Endothelial cell of umbilical vein (primary cell): Measurements from ENCODE around the gene NSD1. TPM values are rescaled to one million over a fixed set of nuclear protein-coding genes. Genes with fewer than 3 reads are reported as not detected.

Experiments used
- BruUV-seq: library from RNA; stranded (reverse); fragments of 400-500 nt; replicated peaks from 2 replicates; lab custom pipeline; 2021; lab: Mats Ljungman, UMichigan
- CTCF ChIA-PET: fragments of 300-600, 350-600 bp; sonication (Branson Sonifier 250); formaldehyde crosslinking; loops from one replicate; lab custom pipeline; 2021; ENCODE audit warnings: antibody characterized with exemption, inconsistent platforms; lab: Charles Lee
- POLR2A ChIA-PET: fragments of 300-600, 350-600 bp; sonication (Branson Sonifier 250); formaldehyde crosslinking; loops from one replicate; lab custom pipeline; 2021; ENCODE audit warnings: antibody characterized with exemption, inconsistent platforms; lab: Charles Lee
- DNase-seq: peaks from one replicate; pipeline ENCODE4 v3.0.0-alpha.2; 2011; ENCODE audit warnings: low read depth, low spot score
- FAIRE-seq: peaks from 2 replicates; lab custom pipeline; 2011; peaks lifted over from hg19 to GRCh38; lab: Jason Lieb, UNC
- H2AFZ ChIP-seq: 2 replicates; pipeline ENCODE4 v1.6.0; 2012; ENCODE audit warnings: low read depth, low read length, control low read depth, inconsistent platforms
- H3K27ac ChIP-seq: 2 replicates; pipeline ENCODE4 v1.5.1; 2011; ENCODE audit warnings: low read depth, mild to moderate bottlenecking, control low read depth, low read length, moderate library complexity; ENCODE audit not compliant: insufficient read depth
- H3K27me3 ChIP-seq, 2 experiments: 2 replicates each; pipeline versions ENCODE4 v1.6.0 to v1.6.1; 2011; ENCODE audit warnings: low read length in 2 of 2, mixed read lengths in 1 of 2; ENCODE audit not compliant: control insufficient read depth in 2 of 2, insufficient read depth in 2 of 2
- H3K36me3 ChIP-seq, 2 experiments: 2 replicates in 1 of 2; 3 replicates in 1 of 2; pipeline ENCODE4 v1.5.1; 2011; ENCODE audit warnings: low read length in 2 of 2, mild to moderate bottlenecking in 1 of 2, moderate library complexity in 1 of 2; ENCODE audit not compliant: control insufficient read depth in 2 of 2, insufficient read depth in 2 of 2; ENCODE audit errors: extremely low read depth in 1 of 2
- H3K4me1 ChIP-seq: 3 replicates; pipeline ENCODE4 v1.5.1; 2011; ENCODE audit warnings: mild to moderate bottlenecking, low read length; ENCODE audit not compliant: control insufficient read depth, insufficient read depth; ENCODE audit errors: extremely low read depth
- H3K4me2 ChIP-seq: 2 replicates; pipeline ENCODE4 v1.6.1; 2011; ENCODE audit warnings: low read length, control low read depth, mixed read lengths; ENCODE audit not compliant: insufficient read depth
- H3K4me3 ChIP-seq, 3 experiments: fragments of 200-600 bp in 1 of 3; sonication (generic), shearing (Covaris generic) in 1 of 3; replicated peaks in 1 of 3; 2 replicates each; pipeline ENCODE4 v1.5.1; 2011 to 2016; ENCODE audit warnings: control low read depth in 3 of 3, low read length in 3 of 3, mild to moderate bottlenecking in 2 of 3, inconsistent platforms in 1 of 3, low read depth in 1 of 3, moderate library complexity in 1 of 3; ENCODE audit not compliant: insufficient read depth in 1 of 3
- H3K79me2 ChIP-seq: 2 replicates; pipeline ENCODE4 v1.6.0; 2012; ENCODE audit warnings: low read length, inconsistent platforms; ENCODE audit not compliant: control insufficient read depth, insufficient read depth
- H3K9ac ChIP-seq: replicated peaks from 2 replicates; pipeline ENCODE3; 2011; ENCODE audit warnings: low read length, control low read depth; ENCODE audit not compliant: insufficient read depth; ENCODE audit errors: extremely low read depth
- H3K9me1 ChIP-seq: replicated peaks from 3 replicates; pipeline ENCODE4 v1.6.0; 2011; ENCODE audit warnings: mild to moderate bottlenecking, low read length; ENCODE audit not compliant: control insufficient read depth, insufficient read depth; ENCODE audit errors: extremely low read depth
- H3K9me3 ChIP-seq: replicated peaks from 2 replicates; pipeline ENCODE4 v1.5.1; 2012; ENCODE audit warnings: low read length, inconsistent platforms; ENCODE audit not compliant: control insufficient read depth, insufficient read depth
- H4K20me1 ChIP-seq: replicated peaks from 2 replicates; pipeline ENCODE3; 2011; ENCODE audit warnings: mild to moderate bottlenecking, low read length; ENCODE audit not compliant: control insufficient read depth, insufficient read depth; ENCODE audit errors: extremely low read depth
- EZH2 ChIP-seq: IDR thresholded peaks from 2 replicates; pipeline ENCODE4 v1.6.1; 2012; ENCODE audit warnings: borderline replicate concordance, low read depth, mild to moderate bottlenecking, moderate library complexity, low read length, inconsistent platforms; ENCODE audit not compliant: severe bottlenecking
- FOS ChIP-seq: IDR thresholded peaks from 2 replicates; pipeline ENCODE4 v1.6.1; 2011; ENCODE audit warnings: mild to moderate bottlenecking, low read length, moderate library complexity, borderline replicate concordance; ENCODE audit not compliant: insufficient read depth
- GATA2 ChIP-seq: IDR thresholded peaks from 2 replicates; pipeline ENCODE4 v1.7.0; 2011; ENCODE audit warnings: low read depth, mild to moderate bottlenecking, moderate library complexity, mixed read lengths, low read length; ENCODE audit not compliant: insufficient read length, insufficient read depth
- JUN ChIP-seq: IDR thresholded peaks from 2 replicates; pipeline ENCODE4 v1.6.1; 2011; ENCODE audit warnings: borderline replicate concordance, low read depth; ENCODE audit not compliant: insufficient read length, insufficient read depth
- MAX ChIP-seq: IDR thresholded peaks from 2 replicates; pipeline ENCODE4 v1.6.1; 2011; ENCODE audit not compliant: insufficient read depth, insufficient read length
- MYC ChIP-seq: IDR thresholded peaks from one replicate; pipeline ENCODE4 v1.6.1; 2011; ENCODE audit warnings: mild to moderate bottlenecking, low read depth, low read length
- POLR2A ChIP-seq: IDR thresholded peaks from 2 replicates; pipeline ENCODE4 v1.6.1; 2012; ENCODE audit warnings: low read depth, mild to moderate bottlenecking, control low read depth, low read length
- POLR2AphosphoS5 ChIP-seq: IDR thresholded peaks from 2 replicates; pipeline ENCODE4 v1.6.1; 2012; ENCODE audit warnings: low read depth, mild to moderate bottlenecking, control low read depth, low read length, moderate library complexity; ENCODE audit not compliant: insufficient read depth
- dilution Hi-C: fragments of 300-500 bp; cut with MboI; formaldehyde crosslinking; loops from one replicate; pipeline ENCODE4 v1.15.0; 2019; ENCODE audit warnings: low sequenced_read_pairs; ENCODE audit not compliant: extremely low pct_ligation_motif_present
- intact Hi-C: fragments of 100-400 bp; cut with micrococcal nuclease; formaldehyde crosslinking; loops from one replicate; pipeline ENCODE4 v1.10.0; 2022
- polyA plus RNA-seq, 4 experiments: library from polyadenylated mRNA; depleted of rRNA in 3 of 4; stranded (reverse) in 3 of 4; unstranded in 1 of 4; fragments of >200 nt; gene quantifications; 2 replicates each; pipeline versions ENCODE4 v1.2.1 to v1.2.3, GENCODE V29; 2011 to 2012; ENCODE audit warnings: missing spikeins in 1 of 4
- total RNA-seq: library from RNA; stranded (reverse); gene quantifications from 2 replicates; pipeline ENCODE4 v1.2.3, GENCODE V29; 2021
- TF ChIP-seq, protein P1 (sequence below), 2 donors: IDR thresholded peaks; 1 replicate in 1 of 2; 2 replicates in 1 of 2; pipeline ENCODE4 v1.5.1; 2011; ENCODE audit warnings: low read length in 2 of 2, mild to moderate bottlenecking in 2 of 2, moderate library complexity in 2 of 2, control low read depth in 1 of 2, inconsistent platforms in 1 of 2, low read depth in 1 of 2; ENCODE audit not compliant: insufficient read depth in 1 of 2; ENCODE audit errors: extremely low read depth in 1 of 2

NSD1 gene
- total and polyA plus RNA-seq, 2 donors (not counting 3 experiments of a cell fraction or from before 2014, with no cell fraction given): 14.4 to 90.4 TPM

DNA sequence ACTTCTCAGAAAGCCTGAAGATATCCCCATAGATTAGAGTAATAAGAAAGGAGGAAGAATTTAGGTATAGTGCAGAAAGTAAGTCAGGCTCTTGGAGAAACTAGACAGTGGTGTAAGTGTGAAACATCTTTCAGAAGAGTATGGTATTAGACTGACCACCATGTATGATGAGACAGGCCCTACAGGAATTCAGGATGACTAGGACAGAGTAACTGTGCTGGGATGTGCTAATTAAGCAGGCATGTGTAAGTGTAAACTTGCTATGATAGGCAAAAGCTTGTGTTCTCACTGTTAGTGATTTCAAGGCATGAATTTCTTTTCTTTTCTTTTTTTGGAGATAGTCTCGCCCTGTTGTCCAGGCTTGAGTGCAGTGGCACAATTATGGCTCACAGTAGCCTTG is 99.2 kb downstream of the NSD1 start:
- no peak for TF ChIP-seq POLR2A
- TF ChIP-seq MYC: no peak
- TF ChIP-seq, protein P1, sequence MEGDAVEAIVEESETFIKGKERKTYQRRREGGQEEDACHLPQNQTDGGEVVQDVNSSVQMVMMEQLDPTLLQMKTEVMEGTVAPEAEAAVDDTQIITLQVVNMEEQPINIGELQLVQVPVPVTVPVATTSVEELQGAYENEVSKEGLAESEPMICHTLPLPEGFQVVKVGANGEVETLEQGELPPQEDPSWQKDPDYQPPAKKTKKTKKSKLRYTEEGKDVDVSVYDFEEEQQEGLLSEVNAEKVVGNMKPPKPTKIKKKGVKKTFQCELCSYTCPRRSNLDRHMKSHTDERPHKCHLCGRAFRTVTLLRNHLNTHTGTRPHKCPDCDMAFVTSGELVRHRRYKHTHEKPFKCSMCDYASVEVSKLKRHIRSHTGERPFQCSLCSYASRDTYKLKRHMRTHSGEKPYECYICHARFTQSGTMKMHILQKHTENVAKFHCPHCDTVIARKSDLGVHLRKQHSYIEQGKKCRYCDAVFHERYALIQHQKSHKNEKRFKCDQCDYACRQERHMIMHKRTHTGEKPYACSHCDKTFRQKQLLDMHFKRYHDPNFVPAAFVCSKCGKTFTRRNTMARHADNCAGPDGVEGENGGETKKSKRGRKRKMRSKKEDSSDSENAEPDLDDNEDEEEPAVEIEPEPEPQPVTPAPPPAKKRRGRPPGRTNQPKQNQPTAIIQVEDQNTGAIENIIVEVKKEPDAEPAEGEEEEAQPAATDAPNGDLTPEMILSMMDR (IDR thresholded peaks at IDR 0.05; ENCODE audit: extremely low read depth in 1 of 2, insufficient read depth in 1 of 2, low read depth in 1 of 2, low read length in 2 of 2): no peak
- no peak for TF ChIP-seq JUN
- no peak for TF ChIP-seq MAX
- no peak for TF ChIP-seq FOS
- TF ChIP-seq GATA2: no peak
- no peak for TF ChIP-seq EZH2
- TF ChIP-seq POLR2AphosphoS5: no peak
- Histone ChIP-seq H3K4me1 (no peaks in the 10 kb centered on the region), H3K9me3 (no peaks in the 10 kb centered on the region), H3K27me3 (no peaks in the 10 kb centered on the region), H3K79me2 (peaks cover 37% of the 10 kb centered on the region), H3K9ac (no peak overlapping the region), H3K27ac (no peak overlapping the region), H3K4me3 (no peak overlapping the region), H3K4me2 (no peak overlapping the region), H2AFZ (no peak overlapping the region), H3K36me3 (peaks cover 2 to 3% of the 10 kb centered on the region in 2 experiments), H4K20me1 (peaks cover 3% of the 10 kb centered on the region), H3K9me1 (no peaks in the 10 kb centered on the region)
- DNase-seq (no peak), FAIRE-seq (no peak)
- CTCF ChIA-PET: interaction anchor here (1.3 kb wide), 1 partner anchor 21 kb away, joined by 3 read pairs; no protein-coding TSS in a partner anchor
- BruUV-seq: no TSS peak
- intact Hi-C loops: no loop called here
- dilution Hi-C loops: no loop called here
- POLR2A ChIA-PET: no interaction called here
